Upper lobe of left lung (tissue), 4 donors: ENCODE data around the gene CLCA1.

Experiments used
- POLR2A ChIP-seq, 4 donors: fragments of 450-650 bp; IDR thresholded peaks; one replicate each; pipeline ENCODE4 v1.5.1; 2016 to 2017; ENCODE audit warnings: antibody characterized with exemption in 4 of 4, mild to moderate bottlenecking in 2 of 4
- POLR2AphosphoS5 ChIP-seq, 2 donors: sonication (generic); formaldehyde crosslinking; IDR thresholded peaks; one replicate each; pipeline ENCODE4 v1.5.1; 2017; ENCODE audit warnings: antibody characterized with exemption in 2 of 2
- TF ChIP-seq, protein P1 (sequence below), 6 experiments: fragments of 450-650 bp in 4 of 6; fragments of 200-600 bp in 2 of 6; sonication (generic) in 2 of 6; IDR thresholded peaks; one replicate each; pipeline ENCODE4 v1.5.1; 2016 to 2019; ENCODE audit warnings: antibody characterized with exemption in 6 of 6

DNA sequence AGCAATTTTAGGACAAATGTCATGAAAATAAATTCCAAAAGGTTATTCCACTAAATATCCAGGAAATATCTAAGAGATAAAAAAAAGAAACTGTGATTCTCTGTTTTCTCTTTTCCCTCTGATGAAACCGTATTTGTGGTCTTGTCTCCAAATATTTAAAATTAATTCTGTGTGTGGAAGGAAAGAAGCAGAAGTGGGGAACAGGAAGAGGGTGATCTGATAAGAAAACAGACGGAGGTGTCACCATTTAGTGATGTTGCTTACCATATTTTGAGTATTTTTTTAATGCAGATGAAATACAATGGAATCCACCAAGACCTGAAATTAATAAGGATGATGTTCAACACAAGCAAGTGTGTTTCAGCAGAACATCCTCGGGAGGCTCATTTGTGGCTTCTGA is 29.6 kb downstream of the CLCA1 start:
- TF ChIP-seq POLR2AphosphoS5 (IDR thresholded peaks at IDR 0.05) (no peak), POLR2A (IDR thresholded peaks at IDR 0.05) (no peak)
- TF ChIP-seq, protein P1, sequence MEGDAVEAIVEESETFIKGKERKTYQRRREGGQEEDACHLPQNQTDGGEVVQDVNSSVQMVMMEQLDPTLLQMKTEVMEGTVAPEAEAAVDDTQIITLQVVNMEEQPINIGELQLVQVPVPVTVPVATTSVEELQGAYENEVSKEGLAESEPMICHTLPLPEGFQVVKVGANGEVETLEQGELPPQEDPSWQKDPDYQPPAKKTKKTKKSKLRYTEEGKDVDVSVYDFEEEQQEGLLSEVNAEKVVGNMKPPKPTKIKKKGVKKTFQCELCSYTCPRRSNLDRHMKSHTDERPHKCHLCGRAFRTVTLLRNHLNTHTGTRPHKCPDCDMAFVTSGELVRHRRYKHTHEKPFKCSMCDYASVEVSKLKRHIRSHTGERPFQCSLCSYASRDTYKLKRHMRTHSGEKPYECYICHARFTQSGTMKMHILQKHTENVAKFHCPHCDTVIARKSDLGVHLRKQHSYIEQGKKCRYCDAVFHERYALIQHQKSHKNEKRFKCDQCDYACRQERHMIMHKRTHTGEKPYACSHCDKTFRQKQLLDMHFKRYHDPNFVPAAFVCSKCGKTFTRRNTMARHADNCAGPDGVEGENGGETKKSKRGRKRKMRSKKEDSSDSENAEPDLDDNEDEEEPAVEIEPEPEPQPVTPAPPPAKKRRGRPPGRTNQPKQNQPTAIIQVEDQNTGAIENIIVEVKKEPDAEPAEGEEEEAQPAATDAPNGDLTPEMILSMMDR (IDR thresholded peaks at IDR 0.05), result no peak
